HG03025 (cell line): ENCODE results near the gene LIN28A.

Experiments used
- ATAC-seq: cut with Tn5 transposase; IDR thresholded peaks from one replicate; pipeline ENCODE4 v1.9.1; 2021; ENCODE audit warnings: mild to moderate bottlenecking, moderate library complexity; ENCODE audit not compliant: unreplicated experiment, low FRiP score

Gene LIN28A

DNA sequence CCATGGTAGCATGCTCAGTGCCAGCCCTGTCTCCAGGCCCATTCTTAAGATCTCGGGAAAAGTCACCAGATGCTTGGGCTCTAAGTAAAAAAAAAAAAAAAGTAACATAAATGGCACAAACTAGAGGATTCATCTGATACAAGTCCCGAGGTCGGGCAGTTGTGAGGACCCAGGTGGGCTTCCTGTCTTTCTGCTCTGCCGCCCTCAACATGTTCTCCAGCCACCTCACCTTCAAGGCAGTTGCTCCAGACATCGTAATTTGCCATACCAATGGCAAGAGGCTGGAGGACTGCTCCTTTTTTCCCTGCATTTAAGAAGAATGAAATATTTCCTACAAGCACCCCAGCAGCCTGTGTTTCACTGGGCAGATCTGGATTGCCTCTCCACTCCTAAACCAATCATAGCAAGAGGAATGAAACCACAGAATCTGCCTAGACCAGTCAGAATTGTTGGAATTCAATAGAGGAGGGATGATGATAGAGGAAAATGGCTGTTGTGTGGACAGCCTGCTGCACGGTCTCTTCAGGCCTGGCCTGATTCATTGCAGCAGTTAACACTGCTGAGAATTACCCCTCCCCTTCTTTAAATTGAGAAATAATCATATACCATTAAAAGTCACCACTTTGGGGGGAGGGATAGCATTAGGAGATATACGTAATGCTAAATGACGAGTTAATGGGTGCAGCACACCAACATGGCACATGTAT is 67.0 kb downstream of the LIN28A start:
- ATAC-seq: no peak

GRCh38 chr1:26478159-26478558 is 67.5 kb downstream of the LIN28A start:
- ATAC-seq: no peak

GRCh38 chr1:26478988-26479387 is 68.4 kb downstream of the LIN28A start:
- ATAC-seq: no peak
